NCI-H2029 (cell line): ENCODE measurements around the gene GAS5.
A peak's percentile ranks its signal among the peaks of the same experiment; 100 is the strongest.

Source experiments
- DNase-seq: peaks from one replicate; lab custom pipeline; 2025; lab: John Stamatoyannopoulos, UW

Gene GAS5

GRCh38 chr1:173824315-173825081 is 43.3 kb downstream of the GAS5 start, which contains the start of the genes CENPL and DARS2:
TSS of gene CENPL (minus strand) at chr1:173824883. CDS start at chr1:173811299, 13,584 bp downstream.
TSS of gene DARS2 (plus strand) at chr1:173824673. CDS start at chr1:173825230, 557 bp downstream.
- peak; percentile 96 for DNase-seq

GRCh38 chr1:173823781-173824314 is 43.9 kb downstream of the GAS5 start:
- DNase-seq = no peak

- DNase-seq = no peak
These were observed 46.1 kb downstream of the GAS5 start for GRCh38 chr1:173821680-173822079.

- DNase-seq = no peak
These were observed 49.3 kb downstream of the GAS5 start for GRCh38 chr1:173818459-173818858.
